HG02678 (cell line): ENCODE results near the gene TRMT61A.
A peak's percentile ranks its signal among the peaks of the same experiment; 100 is the strongest.
"Not testable (repeated sequence)": the region's sequence is repeated elsewhere in the genome, so short reads cannot be mapped to it uniquely, and the experiment has no call there.

ENCODE experiments used
- ATAC-seq: cut with Tn5 transposase; IDR thresholded peaks from one replicate; pipeline ENCODE4 v1.9.1; 2021; ENCODE audit warnings: mild to moderate bottlenecking, moderate library complexity; ENCODE audit not compliant: unreplicated experiment

TRMT61A gene

DNA sequence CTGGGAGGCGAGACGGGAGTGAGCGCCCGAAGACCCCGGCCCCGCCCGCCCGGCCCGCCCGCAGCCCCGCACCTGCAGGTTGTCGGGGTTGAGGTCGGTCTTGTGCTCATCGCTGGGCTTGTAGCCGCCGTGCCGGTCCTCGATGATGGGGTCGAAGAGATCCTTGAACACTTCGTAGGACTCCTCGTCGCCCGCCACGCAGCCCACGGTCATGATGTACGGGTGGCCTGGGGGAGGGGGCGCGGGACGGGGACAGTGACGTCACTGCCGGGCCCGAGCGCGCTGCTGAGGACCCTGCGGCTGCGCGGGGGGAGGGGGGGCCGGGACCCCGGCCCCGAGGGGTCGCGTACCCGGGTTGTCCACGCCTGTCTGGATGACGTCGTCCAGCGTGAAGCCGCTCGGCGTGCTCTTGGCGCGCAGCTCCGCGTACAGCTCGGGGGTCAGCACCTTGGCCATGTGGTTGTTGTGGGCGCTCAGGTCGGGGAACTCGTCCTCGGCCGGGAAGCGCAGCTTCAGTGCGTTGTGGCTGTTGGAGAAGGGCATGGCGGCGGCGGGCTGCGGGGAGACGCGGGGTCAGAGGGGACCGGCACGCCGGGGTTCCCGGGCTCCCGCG, 6.9 kb upstream of the TRMT61A start:
- ATAC-seq, result no peak

DNA sequence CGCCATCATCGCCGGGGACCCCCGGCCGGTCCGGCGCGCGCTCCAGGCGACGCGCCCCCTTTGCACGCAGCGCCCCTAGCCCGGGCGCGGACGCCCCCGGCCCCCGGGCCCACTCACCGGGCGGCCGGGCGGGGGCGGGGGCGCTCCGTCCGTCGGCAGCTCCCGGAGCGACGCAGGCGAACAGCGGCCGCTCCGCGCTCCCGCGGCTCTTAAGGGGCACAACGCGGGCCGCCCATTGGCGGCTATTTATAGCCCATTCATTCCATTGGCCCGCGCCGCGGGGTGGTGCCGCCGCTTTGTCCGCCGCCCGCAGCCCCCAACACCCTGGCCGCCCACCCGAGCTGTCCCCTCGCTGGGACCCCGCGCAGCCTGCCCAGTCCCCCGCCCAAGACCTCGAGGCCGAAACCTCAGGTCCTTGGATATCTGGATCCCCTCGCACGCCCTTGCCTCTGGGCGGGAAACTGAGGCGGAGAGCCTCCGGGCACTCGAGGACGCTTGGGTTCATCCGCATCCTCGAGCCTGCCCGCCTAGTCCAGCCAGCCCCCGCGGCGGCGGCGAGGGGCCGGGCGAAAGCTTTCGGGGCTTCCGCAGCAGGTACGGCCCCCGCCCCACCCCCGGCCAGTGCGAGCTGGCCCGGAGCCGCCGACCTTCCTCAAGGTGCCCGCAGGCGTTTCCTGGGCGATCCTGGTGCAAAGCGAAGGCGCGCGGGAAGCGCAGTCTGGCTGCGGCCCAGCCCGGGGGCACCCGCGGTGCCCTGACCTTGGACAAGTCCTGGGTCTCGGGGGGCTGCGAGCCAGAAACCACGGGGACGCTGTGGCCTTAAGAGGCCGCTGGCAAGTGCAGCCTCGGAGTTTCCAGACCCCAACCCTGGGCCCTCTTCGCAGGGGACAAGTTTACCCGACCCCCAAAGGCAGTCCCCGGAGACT, 6.1 kb upstream of the TRMT61A start, which contains the start of gene CKB:
Gene CKB (minus strand): TSS at position 182 of the 926 bp plus-strand sequence. CDS start 337 bp downstream, outside the sequence.
- no peak for ATAC-seq

DNA sequence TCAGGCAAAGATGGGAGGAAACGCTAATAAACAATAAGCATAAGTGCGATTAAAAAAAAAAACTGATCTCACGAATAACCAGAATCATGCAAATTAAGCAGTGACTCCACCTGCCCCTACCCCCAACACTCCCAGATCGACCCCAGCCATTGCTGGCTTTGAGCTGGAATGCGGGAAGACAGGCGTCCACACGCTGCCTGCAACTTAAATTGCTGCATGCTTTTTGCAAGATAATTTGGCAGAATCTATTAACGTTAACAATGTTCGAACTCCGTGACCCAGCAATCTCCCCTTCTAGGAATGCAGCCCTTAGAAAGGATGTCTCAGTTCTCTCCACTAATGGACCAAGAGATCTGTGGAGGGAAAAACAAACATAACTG, 5.4 kb upstream of the TRMT61A start:
- ATAC-seq, result no peak

DNA sequence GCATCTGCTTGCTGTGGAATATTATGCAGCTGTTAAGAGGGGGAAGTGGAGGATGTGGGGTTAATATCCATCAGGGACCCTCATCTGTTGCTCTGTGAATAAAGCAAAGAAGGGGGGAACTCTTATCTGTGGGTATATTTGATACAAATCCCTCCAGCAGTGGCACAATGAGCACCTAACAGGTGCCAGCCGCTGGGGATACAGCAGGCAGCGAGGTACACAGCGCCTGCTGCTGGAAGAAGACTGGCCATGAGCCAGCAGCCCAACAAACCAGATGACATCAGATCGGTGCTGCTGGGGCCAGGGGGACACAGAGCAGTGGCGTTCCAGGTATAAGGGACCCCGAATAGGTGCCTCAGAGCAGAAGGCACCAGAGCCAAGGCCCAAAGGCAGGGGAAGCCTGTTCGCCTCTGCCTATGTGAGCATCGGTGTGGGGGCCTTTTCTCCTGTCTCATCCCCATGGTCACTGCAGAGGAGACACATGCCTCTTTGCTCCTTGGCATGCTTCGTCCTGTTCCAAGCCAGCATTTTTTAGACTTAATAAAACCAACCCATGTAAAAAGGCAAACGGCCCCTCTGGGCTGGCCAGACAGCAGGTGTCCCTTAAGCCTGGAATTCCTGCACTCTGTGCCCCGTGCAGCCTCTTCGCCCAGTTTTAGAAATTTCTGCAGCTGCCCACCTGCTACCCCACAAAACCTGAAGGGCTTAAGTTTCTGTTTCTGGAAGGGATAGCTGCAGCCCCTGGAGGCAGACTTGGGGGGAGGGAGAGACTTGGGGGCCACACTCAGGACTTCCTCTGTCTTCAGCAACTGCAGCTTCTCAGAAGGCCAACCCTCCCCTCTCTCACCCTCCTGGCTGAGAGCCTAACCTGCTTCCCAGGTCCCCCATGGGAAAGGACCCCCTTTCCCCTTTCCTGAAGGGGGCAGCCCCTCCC, 4.7 kb upstream of the TRMT61A start:
- no peak for ATAC-seq

DNA sequence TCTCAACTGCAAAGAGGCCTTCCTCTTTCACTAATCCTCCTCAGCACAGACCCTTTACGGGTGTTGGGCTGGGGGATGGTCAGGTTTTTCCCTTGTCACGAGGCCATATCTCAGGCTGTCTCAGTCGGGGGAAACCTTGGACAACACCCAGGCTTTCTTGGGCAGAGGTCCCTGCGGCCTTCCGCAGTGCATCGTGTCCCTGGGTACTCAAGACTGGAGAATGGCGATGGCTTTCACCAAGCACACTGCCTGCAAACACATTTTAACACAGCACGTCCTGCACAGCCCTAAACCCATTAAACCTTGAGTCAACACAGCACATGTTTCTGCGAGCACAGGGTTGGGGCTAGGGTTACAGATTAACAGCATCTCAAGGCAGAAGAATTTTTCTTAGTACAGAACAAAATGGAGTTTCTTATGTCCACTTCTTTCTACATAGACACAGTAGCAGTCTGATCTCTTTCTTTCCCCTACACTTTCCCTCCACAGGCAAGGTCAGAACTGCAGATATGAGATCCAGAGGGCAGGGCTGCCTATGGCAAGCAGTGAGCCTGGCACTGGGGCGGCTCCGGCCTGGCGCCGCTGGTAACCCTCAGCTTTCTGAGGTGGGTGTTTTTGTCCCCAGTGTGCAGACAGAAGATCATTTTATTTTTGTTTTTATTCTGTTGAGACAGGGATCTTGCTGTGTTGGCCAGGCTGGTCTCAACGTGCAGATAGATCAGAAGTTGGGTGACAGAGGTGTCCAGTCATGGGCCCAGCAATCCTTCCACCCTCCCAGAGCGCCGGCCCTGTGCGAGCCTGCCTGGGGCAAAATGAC, 3.4 kb upstream of the TRMT61A start:
- not testable (repeated sequence) for ATAC-seq

DNA sequence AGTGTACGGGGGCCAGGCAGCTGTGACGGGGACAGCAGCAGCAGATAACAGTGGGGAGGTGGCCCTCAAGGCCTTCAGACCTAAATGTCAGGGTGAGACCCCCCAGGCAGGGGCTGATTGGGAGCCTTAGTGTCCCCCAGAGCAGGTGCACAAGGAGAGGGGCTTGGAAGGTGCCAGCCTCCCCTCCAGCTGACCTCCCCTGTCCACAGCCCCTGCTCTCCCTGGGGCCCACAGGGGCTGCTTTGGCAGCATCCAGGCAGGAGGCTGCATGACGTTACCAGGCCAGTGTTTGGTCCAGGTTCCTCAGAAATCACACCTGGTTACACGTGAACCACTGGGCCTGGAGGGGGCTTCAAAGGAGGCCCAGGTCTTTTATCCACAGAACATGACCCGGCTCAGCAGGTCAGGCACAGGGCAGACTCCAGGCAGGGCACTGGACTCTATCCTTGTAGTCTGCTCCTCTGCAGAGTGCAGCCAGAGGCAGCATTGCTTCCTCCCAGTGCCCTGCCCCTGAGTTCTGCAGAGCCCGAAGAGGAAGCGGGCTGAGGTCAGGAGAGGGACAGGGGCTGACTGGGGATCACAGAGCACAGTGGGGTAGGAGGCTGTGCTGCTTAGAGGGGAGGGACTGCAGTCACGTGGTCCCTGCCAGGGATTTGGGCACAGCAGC, 2.6 kb upstream of the TRMT61A start:
- no peak for ATAC-seq

DNA sequence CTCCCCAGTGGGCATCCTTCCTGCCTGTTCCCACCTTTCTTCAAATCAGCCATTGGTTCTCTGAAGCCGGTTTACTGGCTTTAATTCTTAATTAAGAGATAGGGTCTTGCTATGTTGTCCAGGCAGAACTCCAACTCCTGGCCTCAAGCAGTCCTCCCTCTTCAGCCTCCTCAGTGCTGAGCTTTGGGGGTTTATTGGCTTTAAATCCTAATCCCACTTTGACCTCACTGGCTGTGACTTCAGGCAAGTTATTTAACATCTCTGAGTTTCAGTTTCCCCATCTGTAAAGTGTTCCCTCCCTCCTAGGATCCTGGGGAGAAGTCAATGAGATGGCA, 2.1 kb upstream of the TRMT61A start:
- ATAC-seq, result no peak

DNA sequence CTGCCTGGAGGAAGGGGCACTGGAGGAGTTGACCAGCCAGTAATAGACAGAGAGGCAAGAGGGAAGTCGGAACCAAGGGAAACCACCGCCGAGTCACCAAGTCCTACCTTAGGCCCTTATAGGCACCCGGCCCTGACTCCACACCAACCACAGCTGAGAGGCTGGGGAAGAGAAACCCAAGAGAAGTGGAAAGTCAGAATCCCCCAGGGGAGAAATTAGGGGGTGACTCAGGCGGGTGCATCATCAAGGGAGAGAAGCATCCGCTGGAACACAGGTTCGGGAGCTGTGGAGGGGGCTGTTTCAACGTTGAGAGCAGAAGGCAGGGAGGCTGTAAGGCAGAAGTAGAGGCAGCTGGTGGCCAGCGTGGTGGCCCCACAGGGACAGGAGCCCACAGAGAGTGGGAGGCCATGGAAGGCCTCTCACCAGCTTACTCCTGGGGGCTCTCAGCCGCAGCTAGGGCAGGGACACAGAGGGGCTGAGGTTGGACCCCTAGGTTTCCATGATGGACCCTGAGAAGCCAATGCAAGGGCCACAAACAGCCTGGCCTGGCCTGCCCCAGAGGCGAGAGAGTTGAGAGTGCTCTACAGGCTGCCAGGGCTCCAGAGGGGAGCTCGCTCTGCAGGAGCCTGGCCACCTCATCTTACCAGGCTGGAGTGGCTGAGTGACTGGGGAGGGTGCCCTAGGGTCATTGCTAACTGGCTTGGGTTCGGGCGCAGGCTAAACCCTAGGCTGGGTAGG, 1.4 kb upstream of the TRMT61A start:
- ATAC-seq, result peak; percentile 59

DNA sequence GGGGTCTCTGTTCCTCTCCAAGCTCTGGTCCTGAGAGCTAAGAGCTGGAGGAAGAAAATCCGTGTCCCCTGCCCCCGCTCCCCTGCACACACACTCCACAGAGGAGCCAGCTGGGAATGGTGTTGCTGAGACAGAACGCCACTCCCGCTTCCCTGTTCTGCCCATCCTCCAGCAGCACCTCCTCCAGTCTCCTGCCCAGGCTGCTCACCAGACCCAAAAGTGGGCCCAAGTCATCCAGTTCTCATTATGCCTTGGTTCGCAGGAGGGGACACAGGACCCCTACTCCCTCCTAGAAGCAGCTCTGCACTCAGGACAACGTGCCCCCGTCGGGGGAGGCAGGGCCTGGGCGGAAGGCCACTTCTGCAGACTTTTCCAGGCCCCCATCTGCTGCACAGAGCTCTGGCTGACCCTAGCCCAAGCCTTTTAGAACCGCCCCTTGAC, 830 bp upstream of the TRMT61A start:
- ATAC-seq, result no peak

DNA sequence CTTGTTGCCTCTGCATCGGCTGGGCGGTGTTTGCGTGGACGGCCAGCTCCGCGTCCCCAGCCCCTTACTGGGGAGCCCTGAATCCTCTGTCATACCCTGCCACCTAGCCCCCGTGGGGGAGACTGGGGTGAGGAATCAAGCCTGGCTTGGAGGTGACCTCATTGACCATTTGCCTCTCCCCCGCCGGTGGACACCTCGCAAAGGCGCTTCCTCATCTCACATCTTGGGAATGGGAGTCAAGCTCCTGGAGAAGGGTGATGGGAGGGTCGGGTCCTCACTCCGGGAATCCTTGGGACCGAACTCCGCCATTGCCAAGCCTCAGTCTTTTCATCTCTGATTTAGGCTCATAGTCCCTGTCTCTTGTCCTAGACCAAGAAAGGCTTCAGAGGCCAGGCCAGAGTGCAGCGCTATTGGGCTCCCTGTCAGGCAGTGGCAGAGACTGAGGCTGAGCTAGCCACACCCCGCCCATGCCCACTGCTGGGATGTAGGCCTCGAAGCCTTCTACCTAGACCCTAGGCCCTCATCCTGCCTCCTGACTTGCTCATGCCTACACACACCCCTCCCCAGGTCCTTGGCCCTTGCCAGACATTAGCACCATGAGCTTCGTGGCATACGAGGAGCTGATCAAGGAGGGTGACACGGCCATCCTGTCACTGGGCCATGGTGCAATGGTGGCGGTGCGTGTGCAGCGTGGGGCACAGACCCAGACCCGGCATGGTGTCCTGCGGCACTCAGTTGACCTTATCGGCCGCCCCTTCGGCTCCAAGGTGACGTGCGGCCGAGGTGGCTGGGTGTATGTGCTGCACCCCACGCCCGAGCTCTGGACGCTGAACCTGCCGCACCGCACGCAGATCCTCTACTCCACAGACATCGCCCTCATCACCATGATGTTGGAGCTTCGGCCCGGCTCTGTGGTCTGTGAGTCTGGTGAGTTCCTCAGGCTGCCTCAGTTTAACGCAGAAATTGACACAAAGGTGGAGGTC, 678 bp downstream of the TRMT61A start:
- no peak for ATAC-seq

DNA sequence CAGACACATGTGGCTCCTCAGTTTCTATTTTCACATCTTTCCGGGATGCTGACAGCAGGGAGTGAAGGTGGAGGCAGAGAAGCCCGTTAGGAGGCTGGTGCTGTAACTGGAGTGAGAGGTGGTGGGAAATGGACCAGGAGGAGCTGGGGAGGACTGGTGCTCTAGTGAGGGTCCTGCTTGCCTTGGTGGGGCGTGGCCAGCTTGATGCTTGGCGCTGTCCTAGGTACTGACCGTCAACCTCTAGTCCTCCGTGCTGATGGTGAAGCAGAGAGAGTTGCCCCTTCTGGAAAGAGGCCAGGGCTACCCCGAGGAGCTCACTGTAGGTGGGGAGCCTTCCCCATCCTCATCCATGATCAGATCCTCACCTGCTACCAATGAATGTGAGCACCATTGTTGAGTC, 1.4 kb downstream of the TRMT61A start:
- no peak for ATAC-seq

DNA sequence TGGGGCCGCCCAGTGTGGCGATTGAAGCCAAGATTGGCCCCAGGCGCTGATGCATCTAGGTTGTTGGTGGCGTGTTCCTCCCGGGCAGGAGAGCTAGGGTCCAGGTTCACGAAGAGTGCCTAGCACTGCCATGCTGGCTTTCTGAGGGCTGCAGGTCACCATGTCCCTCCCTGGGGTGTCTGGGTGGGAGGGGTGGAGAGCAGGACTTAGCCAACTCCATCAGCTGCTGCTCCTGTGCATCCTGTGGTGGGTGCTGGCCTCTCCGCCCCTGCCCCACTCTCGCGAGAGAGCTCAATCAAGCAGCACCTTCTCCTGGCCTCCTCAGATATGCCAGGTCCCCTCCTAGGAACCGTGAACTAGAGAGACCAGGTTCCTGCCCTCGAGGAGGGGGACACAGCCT, 1.8 kb downstream of the TRMT61A start:
- no peak for ATAC-seq

DNA sequence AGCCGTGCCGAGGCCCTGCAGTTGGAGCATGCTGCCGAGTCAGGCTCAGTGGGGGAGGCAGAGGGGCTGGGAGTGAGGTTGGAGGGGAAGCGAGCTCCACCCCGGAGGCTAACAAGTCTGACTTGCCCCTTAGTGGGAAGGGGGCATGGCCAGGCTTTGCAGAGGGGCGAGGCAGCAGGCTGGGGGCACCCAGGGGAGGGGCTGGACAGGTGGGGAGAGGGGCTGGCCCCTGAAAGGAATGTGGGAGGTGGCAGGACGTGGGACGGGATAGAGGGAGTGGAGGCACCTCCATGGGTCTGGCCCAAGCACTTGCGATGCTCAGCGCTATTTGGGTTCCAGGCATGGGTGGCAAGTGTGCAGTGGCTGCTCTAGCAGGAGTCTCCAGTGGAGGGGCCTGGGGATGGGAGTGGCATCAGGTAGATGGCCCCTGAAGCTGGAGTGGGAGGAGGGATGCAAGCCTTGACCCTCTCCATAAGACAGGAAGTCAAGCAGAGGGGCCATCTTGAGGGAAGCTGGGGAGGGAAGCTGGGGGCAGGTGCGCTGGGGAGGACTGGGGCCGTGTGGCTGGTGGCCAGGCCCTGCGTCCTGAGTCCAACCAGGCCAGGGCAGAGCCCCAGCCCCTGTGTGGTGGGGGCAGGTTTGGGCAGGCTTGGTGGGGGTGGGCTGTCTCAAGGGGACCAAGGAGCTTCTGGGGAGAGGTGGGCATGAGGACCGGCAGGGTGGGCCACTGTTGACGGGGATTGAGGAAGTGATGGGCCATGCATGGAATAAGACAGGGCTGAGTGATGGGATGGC, 2.6 kb downstream of the TRMT61A start:
- ATAC-seq, result no peak

DNA sequence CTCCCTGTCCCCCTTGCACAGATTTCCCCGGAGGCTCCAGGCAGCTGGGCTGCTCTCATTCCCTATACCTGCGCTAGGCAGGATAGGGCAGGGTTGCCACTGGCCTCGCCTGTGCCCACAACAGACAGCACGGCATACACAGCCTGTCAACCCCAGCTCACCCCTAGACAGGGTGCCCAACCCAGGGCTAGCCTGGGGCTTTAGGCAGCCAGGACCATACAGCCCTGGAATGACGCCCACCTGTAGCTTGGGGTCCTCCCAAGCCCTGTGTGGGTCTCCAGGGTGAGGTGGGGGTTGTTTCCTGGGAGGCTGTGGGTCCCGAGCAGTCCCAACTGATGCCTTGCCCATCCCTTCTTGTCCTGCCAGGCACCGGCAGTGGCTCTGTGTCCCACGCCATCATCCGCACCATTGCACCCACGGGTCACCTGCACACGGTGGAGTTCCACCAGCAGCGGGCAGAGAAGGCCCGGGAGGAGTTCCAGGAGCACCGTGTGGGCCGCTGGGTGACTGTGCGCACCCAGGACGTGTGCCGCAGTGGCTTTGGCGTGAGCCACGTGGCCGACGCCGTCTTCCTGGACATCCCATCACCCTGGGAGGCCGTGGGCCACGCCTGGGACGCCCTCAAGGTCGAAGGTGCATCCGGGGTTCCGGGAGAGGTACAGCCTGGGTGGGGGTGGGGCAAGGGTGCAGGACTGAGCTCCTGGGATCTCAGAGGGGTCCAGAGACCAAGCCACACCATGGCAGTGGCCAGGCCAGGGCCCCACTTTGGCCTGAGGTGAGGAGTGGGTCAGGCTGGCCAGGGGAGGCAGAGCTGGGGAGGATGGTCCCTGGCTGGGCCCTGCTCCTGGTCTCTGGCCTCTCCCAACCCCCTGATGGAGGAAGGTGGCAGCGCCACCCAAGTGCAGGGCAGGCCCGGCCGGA, 3.5 kb downstream of the TRMT61A start:
- ATAC-seq, result no peak

DNA sequence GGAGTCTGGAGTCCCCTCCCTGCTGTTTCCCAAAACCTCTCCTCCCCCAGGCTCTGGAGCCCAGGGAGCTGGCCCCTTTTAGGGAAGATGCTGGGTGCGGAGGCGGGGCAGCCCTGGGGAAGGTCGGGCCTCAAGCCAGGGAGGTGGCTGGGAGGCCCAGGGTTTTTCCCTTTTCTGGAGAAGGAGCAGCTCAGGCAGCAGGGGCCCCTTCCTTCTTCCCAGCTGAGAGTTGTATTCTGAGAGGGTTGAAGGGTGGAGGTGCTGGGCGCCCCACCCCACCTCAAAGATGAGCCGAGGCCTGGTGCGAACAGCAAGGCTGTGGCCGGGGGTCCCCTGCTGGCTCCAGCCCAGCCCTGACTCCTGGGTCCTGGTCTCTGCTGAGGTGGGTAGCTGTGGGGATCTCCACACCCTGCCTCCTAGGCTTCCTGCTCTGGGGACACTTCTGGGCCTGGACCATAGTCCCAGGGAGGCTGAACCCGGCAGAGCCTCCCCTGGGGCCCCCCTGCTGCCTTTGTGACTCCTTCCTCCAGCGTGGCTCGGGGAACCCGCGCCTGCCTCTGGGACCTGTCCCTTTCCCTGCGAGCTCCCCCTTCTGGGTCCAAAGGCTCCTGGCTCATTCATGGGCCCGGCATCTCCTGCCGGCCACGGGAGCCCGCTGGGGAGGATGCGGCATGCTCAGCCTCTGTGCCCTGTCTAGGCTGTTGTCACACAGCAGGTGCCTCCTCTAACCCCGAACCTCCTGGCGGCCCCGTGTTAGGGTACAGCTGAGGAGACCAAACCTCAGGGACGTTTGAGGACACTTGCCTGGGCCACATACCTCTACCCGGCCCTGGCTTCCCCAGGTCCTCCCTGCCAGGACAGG, 4.4 kb downstream of the TRMT61A start:
- no peak for ATAC-seq
